ENCODE measurements around the gene TRAM2. TPM values are rescaled to one million over a fixed set of nuclear protein-coding genes. Genes with fewer than 3 reads are reported as not detected.
A peak's percentile ranks its signal among the peaks of the same experiment; 100 is the strongest.

TRAM2 gene
- total and polyA plus RNA-seq, 2 of the 4 experiments (the other 2 are of a cell fraction) = 77.2 to 95.7 TPM

DNA sequence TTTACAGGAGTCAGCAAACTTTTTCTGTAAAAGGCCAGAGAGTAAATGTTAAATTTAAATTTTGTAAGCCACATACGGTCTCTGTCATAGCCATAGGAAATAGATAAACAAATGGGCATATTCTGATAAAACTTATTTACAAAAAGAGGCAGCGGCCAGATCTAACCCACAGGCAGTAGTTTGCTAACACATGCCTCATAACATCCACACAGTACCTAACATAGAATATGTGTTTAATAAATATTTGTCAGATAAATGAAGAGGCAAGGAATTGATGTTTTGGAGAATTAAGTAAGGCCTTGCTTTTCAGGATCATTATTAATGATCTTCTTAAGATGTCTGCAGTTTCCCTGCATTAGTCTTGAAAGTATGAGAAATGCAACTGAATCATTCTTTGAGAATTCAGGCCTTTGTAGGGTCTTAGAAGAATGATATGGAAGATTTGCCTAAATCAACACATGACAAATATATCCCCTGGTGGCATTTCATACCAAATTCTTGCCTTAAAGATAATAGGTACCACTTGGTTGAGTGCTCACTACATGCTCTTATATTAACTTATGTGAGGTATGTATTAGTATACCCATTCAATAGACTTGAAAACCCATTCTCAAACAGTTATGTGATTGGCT lies 39.3 kb upstream of the TRAM2 start:
- 0 out of 2 replicates have a peak overlapping the region, but pooled peaks have one; percentile 2 for H3K4ac ChIP-seq (ENCODE audit: low read depth, low read length)
- no peaks in the 10 kb centered on the region for H3K36me3 ChIP-seq (ENCODE audit: control insufficient read depth, insufficient read depth, low read length)
- WGBS, 2 experiments (ENCODE audit: extremely low coverage in 2 of 2, insufficient read length in 1 of 2) = no CpG with 5 or more reads among the region's 2 CpGs
- no peak overlapping the region for H4K91ac ChIP-seq (ENCODE audit: insufficient read depth, low read depth, low read length)
- H3K23ac ChIP-seq (ENCODE audit: low read depth, low read length) = no peak overlapping the region
- H3K4me1 ChIP-seq (ENCODE audit: control insufficient read depth, insufficient read depth, low read length) = peaks cover 20% of the 10 kb centered on the region
- H3K79me1 ChIP-seq (ENCODE audit: low read depth in 1 of 2, low read length in 2 of 2) = 0 out of 4 replicates have a peak, but pooled peaks cover 0 to 5% of the 10 kb centered on the region in 2 experiments
- H2BK20ac ChIP-seq (ENCODE audit: low read depth, low read length) = no peak overlapping the region
- BruUV-seq (replicated peaks) = no TSS peak
- no peak overlapping the region for H2AFZ ChIP-seq (replicated peaks; ENCODE audit: low read length, poor library complexity)
- H2AK5ac ChIP-seq (ENCODE audit: low read depth, low read length) = no peak overlapping the region
- H3K27ac ChIP-seq (ENCODE audit: insufficient read depth, low read length) = no peak overlapping the region
- ChIA-PET POLR2A (ENCODE audit: unreplicated experiment) (no interaction called here), CTCF (no interaction called here)
- H2BK120ac ChIP-seq (ENCODE audit: low read depth, low read length) = 0 out of 2 replicates have a peak overlapping the region, but pooled peaks have one; percentile 16
- dilution Hi-C loops (cut with HindIII; ENCODE audit: low sequenced_read_pairs, unreplicated experiment) (no loop called here), intact Hi-C loops (cut with micrococcal nuclease) (no loop called here), in situ Hi-C loops (cut with MboI; ENCODE audit: low sequenced_read_pairs) (no loop called here)
- H3K56ac ChIP-seq (ENCODE audit: extremely low read depth, insufficient read depth, low read length) = no peak overlapping the region
- no peak overlapping the region for H2BK15ac ChIP-seq (ENCODE audit: low read depth, low read length)
- peak overlapping the region; percentile 69 for H2BK5ac ChIP-seq (ENCODE audit: low read depth, low read length, poor library complexity, severe bottlenecking)
- no peak for TF ChIP-seq NFE2L2 (IDR thresholded peaks at IDR 0.05; ENCODE audit: low read depth, low read length)
- no peak for TF ChIP-seq FOS (IDR thresholded peaks at IDR 0.05; ENCODE audit: low read depth, low read length)
- TF ChIP-seq, protein P1, sequence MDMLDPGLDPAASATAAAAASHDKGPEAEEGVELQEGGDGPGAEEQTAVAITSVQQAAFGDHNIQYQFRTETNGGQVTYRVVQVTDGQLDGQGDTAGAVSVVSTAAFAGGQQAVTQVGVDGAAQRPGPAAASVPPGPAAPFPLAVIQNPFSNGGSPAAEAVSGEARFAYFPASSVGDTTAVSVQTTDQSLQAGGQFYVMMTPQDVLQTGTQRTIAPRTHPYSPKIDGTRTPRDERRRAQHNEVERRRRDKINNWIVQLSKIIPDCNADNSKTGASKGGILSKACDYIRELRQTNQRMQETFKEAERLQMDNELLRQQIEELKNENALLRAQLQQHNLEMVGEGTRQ (IDR thresholded peaks at IDR 0.05; ENCODE audit: low read depth, low read length) = no peak
- TF ChIP-seq MAZ (IDR thresholded peaks at IDR 0.05; ENCODE audit: borderline replicate concordance, low read depth, low read length) = no peak
- no peak for TF ChIP-seq MXI1 (IDR thresholded peaks at IDR 0.05; ENCODE audit: borderline replicate concordance, low read depth, low read length)
- no peak for TF ChIP-seq SMC3 (IDR thresholded peaks at IDR 0.05; ENCODE audit: low read depth, low read length)
- no peak for TF ChIP-seq CHD1 (IDR thresholded peaks at IDR 0.05; ENCODE audit: low read depth, low read length)
- TF ChIP-seq RFX5 (IDR thresholded peaks at IDR 0.05; ENCODE audit: low read depth, low read length) = no peak
- TF ChIP-seq, protein P2, sequence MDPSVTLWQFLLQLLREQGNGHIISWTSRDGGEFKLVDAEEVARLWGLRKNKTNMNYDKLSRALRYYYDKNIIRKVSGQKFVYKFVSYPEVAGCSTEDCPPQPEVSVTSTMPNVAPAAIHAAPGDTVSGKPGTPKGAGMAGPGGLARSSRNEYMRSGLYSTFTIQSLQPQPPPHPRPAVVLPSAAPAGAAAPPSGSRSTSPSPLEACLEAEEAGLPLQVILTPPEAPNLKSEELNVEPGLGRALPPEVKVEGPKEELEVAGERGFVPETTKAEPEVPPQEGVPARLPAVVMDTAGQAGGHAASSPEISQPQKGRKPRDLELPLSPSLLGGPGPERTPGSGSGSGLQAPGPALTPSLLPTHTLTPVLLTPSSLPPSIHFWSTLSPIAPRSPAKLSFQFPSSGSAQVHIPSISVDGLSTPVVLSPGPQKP (IDR thresholded peaks at IDR 0.05; ENCODE audit: borderline replicate concordance, low read depth, low read length) = no peak
- H3K14ac ChIP-seq (replicated peaks; ENCODE audit: low read depth, low read length) = no peak overlapping the region
- no peak overlapping the region for H4K8ac ChIP-seq (ENCODE audit: low read depth in 2 of 2, low read length in 2 of 2)
- no peaks in the 10 kb centered on the region for H3K9me3 ChIP-seq (ENCODE audit: control insufficient read depth, insufficient read depth, low read length)
- peaks cover 15% of the 10 kb centered on the region for H3K9me1 ChIP-seq (ENCODE audit: insufficient read depth, low read length)
- DNase-seq (no peak), ATAC-seq (ENCODE audit: low read depth) (peak; percentile 35)
- no peak overlapping the region for H3K9ac ChIP-seq (ENCODE audit: low read depth, low read length)
- 0 out of 2 replicates have a peak overlapping the region, but pooled peaks have one; percentile 15 for H3K4me2 ChIP-seq (ENCODE audit: low read depth, low read length)
- no peak overlapping the region for H3K4me3 ChIP-seq (ENCODE audit: insufficient read depth, low read depth, low read length)
- H3K18ac ChIP-seq (ENCODE audit: low read depth, low read length) = peak overlapping the region; percentile 31; the same call in 1 of the 2 replicates
- no peak overlapping the region for H4K5ac ChIP-seq (ENCODE audit: low read depth, low read length)
- no peaks in the 10 kb centered on the region for H4K20me1 ChIP-seq (ENCODE audit: insufficient read depth, low read length)
- H2AK9ac ChIP-seq (replicated peaks; ENCODE audit: low read depth, low read length, poor library complexity) = no peak overlapping the region
- H3K27me3 ChIP-seq (ENCODE audit: control insufficient read depth, insufficient read depth, low read length) = no peaks in the 10 kb centered on the region

Data from IMR-90 (cell line).